Fibroblast of the conjunctiva (primary cell): Measurements from ENCODE around the gene ARHGAP42.

Experiments
- DNase-seq: peaks from one replicate; pipeline ENCODE4 v3.0.0-alpha.2; 2010; ENCODE audit warnings: low read depth

ARHGAP42 gene

DNA sequence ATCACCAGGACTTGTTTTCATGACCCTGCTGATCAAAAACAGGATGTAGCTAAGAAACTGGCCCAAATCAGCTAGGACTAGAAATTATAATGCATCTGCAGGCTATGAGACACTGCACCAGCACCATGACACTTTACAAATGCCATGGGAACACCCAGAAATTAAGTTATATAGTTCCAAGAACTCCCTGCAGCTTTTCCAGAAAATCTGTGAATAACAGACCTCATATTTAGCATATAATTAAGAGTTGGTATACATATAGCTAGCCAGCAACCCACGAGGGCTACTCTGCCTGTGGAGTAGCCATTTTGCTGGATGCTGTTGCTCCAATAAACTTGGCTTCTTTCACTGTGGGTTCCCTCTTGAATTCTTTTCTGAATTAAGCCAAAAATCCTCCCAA, 341.6 kb downstream of the ARHGAP42 start:
- DNase-seq, result no peak

GRCh38 chr11:101030015-101030414, 342.9 kb downstream of the ARHGAP42 start:
- no peak for DNase-seq

GRCh38 chr11:101030692-101031091, 343.6 kb downstream of the ARHGAP42 start:
- DNase-seq, result no peak

DNA sequence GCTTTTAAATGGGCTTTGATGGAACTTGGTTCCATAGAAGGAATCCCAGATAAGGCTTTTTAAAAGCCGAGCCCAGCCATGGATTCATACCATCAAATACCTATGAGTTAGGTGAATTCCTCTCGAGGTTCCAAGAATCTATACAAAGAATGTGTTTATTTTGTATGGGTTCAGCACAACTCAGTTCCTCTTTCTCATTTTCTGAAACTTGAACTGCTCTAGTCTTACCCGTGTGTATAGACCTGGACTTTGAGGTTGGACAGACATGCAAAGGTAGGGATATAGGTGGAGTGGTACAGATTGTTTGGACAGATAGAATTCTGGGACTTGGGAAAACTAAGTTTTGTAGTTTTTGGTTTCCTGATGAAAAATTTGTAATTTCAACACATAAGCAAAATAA, 344.6 kb downstream of the ARHGAP42 start:
- DNase-seq, result no peak

- DNase-seq, result no peak
Measured at GRCh38 chr11:101032991-101033390, 345.9 kb downstream of the ARHGAP42 start.

DNA sequence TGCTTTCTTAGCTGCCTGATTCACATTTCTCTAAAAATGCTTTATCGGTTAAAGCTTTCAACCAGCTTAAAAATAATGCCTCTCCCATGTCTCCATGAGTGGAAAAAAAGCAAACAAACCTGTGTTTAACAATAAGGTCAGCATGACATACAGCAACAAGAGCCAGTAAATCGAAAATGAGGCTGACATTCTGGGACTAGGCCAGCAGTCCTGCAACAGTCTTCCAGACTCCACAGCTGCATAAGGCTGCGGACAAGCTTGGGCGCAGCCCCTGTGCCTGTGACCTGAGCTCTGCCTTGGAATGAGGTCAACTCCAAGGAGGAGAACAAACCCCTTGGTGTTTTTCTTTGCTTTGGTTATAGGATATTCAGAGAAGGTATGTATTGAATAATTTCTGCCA, 347.0 kb downstream of the ARHGAP42 start:
- DNase-seq, result no peak

DNA sequence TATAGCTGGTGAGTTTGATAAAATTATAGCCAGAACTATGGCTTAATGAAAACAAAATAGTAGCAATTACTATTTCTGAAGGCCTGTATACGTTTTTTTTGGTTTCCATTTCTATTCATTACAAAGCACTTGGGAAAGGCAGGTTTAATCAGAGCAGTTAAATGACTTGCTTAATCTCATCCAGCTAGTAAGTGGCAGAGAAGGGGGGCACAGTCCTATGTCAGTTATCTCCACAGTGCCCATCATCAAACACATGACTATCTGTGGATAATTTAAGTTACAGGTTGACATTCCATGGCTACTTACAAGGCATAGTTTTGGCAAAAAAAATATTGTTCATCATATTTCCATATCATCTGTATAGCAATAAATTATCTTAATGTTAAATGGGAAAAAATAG, 348.8 kb downstream of the ARHGAP42 start:
- DNase-seq, result no peak
